Measurements from ENCODE around the gene GAMT.

DNA sequence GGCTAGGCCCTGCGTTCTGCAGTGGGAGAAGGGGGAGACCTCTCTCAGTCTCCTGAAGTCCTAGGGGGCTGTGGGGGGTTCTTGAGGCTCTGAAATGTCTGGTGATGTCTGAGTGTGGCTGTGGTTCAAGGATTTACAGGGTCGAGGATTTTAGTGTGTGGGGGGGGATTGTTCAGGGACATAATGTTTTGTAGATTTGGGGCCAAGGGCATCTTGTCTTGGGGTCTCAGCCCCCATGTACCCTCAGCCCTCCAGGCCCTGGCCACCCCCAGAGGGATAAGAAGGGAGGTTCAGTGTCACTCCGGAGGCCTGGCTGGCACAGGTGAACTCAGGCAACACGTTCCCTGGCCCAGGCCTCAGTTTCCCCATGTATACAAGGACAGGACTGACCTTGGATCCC lies 46.2 kb upstream of the GAMT start:
- TF ChIP-seq, protein P1, sequence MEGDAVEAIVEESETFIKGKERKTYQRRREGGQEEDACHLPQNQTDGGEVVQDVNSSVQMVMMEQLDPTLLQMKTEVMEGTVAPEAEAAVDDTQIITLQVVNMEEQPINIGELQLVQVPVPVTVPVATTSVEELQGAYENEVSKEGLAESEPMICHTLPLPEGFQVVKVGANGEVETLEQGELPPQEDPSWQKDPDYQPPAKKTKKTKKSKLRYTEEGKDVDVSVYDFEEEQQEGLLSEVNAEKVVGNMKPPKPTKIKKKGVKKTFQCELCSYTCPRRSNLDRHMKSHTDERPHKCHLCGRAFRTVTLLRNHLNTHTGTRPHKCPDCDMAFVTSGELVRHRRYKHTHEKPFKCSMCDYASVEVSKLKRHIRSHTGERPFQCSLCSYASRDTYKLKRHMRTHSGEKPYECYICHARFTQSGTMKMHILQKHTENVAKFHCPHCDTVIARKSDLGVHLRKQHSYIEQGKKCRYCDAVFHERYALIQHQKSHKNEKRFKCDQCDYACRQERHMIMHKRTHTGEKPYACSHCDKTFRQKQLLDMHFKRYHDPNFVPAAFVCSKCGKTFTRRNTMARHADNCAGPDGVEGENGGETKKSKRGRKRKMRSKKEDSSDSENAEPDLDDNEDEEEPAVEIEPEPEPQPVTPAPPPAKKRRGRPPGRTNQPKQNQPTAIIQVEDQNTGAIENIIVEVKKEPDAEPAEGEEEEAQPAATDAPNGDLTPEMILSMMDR (IDR thresholded peaks at IDR 0.05), result no peak
- TF ChIP-seq, protein P2, sequence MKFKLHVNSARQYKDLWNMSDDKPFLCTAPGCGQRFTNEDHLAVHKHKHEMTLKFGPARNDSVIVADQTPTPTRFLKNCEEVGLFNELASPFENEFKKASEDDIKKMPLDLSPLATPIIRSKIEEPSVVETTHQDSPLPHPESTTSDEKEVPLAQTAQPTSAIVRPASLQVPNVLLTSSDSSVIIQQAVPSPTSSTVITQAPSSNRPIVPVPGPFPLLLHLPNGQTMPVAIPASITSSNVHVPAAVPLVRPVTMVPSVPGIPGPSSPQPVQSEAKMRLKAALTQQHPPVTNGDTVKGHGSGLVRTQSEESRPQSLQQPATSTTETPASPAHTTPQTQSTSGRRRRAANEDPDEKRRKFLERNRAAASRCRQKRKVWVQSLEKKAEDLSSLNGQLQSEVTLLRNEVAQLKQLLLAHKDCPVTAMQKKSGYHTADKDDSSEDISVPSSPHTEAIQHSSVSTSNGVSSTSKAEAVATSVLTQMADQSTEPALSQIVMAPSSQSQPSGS (CRISPR knock-in tag; IDR thresholded peaks at IDR 0.05; ENCODE audit: borderline replicate concordance, low read depth), result no peak
- TF ChIP-seq JAZF1 (CRISPR knock-in tag; IDR thresholded peaks at IDR 0.05), result no peak
